ENCODE results near the gene LHPP.

The LHPP gene

GRCh38 chr10:124618470-124619073 lies 156.9 kb downstream of the LHPP start:
- H3K27ac ChIP-seq: no peak overlapping the region
- TF ChIP-seq ZFX (IDR thresholded peaks at IDR 0.05): no peak
- no peak for TF ChIP-seq CTCF (conservative IDR thresholded peaks at IDR 0.05)

- TF ChIP-seq CTCF (conservative IDR thresholded peaks at IDR 0.05) (no peak), ZFX (IDR thresholded peaks at IDR 0.05) (no peak)
- no peak overlapping the region for H3K27ac ChIP-seq
Measured at GRCh38 chr10:124619195-124619594, 157.6 kb downstream of the LHPP start.

- H3K27ac ChIP-seq: no peak overlapping the region
- TF ChIP-seq CTCF (conservative IDR thresholded peaks at IDR 0.05) (no peak), ZFX (IDR thresholded peaks at IDR 0.05) (no peak)
Measured at GRCh38 chr10:124619802-124620490, 158.3 kb downstream of the LHPP start.

- H3K27ac ChIP-seq: no peak overlapping the region
- no peak for TF ChIP-seq CTCF (conservative IDR thresholded peaks at IDR 0.05)
- TF ChIP-seq ZFX (IDR thresholded peaks at IDR 0.05): no peak
Measured at GRCh38 chr10:124621637-124622036, 160.0 kb downstream of the LHPP start.

GRCh38 chr10:124622158-124622557 lies 160.5 kb downstream of the LHPP start:
- TF ChIP-seq ZFX (IDR thresholded peaks at IDR 0.05) (no peak), CTCF (conservative IDR thresholded peaks at IDR 0.05) (no peak)
- no peak overlapping the region for H3K27ac ChIP-seq

GRCh38 chr10:124622866-124623536 lies 161.4 kb downstream of the LHPP start:
- TF ChIP-seq ZFX (IDR thresholded peaks at IDR 0.05): no peak
- no peak for TF ChIP-seq CTCF (conservative IDR thresholded peaks at IDR 0.05)

GRCh38 chr10:124624006-124624405 lies 162.4 kb downstream of the LHPP start:
- H3K27ac ChIP-seq: no peak overlapping the region
- TF ChIP-seq CTCF (conservative IDR thresholded peaks at IDR 0.05) (no peak), ZFX (IDR thresholded peaks at IDR 0.05) (no peak)

More at GRCh38 chr10:124622866-124623536, 161.4 kb downstream of the LHPP start:
- no peak overlapping the region for H3K27ac ChIP-seq
